Raji (cell line): ENCODE data around the gene FARP1.

ENCODE experiments used
- POLR2A ChIP-seq: IDR thresholded peaks from 2 replicates; pipeline ENCODE4 v1.6.1; 2011; ENCODE audit warnings: low read depth, low read length, control low read depth; ENCODE audit not compliant: insufficient read depth

Gene FARP1

GRCh38 chr13:98456413-98456845 is 313.5 kb downstream of the FARP1 start:
- TF ChIP-seq POLR2A: no peak

- TF ChIP-seq POLR2A: no peak
Measured at GRCh38 chr13:98457053-98457452, 314.2 kb downstream of the FARP1 start.

- TF ChIP-seq POLR2A: no peak
Measured at GRCh38 chr13:98458431-98458830, 315.5 kb downstream of the FARP1 start.

GRCh38 chr13:98459171-98459681 is 316.3 kb downstream of the FARP1 start:
- TF ChIP-seq POLR2A: no peak

GRCh38 chr13:98459721-98460370 is 317.0 kb downstream of the FARP1 start:
- TF ChIP-seq POLR2A: no peak

GRCh38 chr13:98460516-98460915 is 317.6 kb downstream of the FARP1 start:
- no peak for TF ChIP-seq POLR2A

GRCh38 chr13:98461486-98462240 is 318.8 kb downstream of the FARP1 start:
- TF ChIP-seq POLR2A: no peak

GRCh38 chr13:98462241-98462882 is 319.5 kb downstream of the FARP1 start:
- TF ChIP-seq POLR2A: no peak

GRCh38 chr13:98462946-98463345 is 320.1 kb downstream of the FARP1 start:
- TF ChIP-seq POLR2A: no peak

GRCh38 chr13:98466634-98467236 is 323.8 kb downstream of the FARP1 start:
- TF ChIP-seq POLR2A: no peak

- TF ChIP-seq POLR2A: no peak
Measured at GRCh38 chr13:98467263-98467985, 324.5 kb downstream of the FARP1 start.

GRCh38 chr13:98468361-98468760 is 325.5 kb downstream of the FARP1 start:
- no peak for TF ChIP-seq POLR2A

- no peak for TF ChIP-seq POLR2A
Measured at GRCh38 chr13:98468929-98469328, 326.0 kb downstream of the FARP1 start.

- TF ChIP-seq POLR2A: no peak
Measured at GRCh38 chr13:98470920-98471319, 328.0 kb downstream of the FARP1 start.

- TF ChIP-seq POLR2A: no peak
Measured at GRCh38 chr13:98471934-98472333, 329.0 kb downstream of the FARP1 start.
